HG03521 (cell line): ENCODE data around the gene DGKI.

Source experiments
- ATAC-seq: cut with Tn5 transposase; IDR thresholded peaks from one replicate; pipeline ENCODE4 v1.9.1; 2021; ENCODE audit warnings: mild to moderate bottlenecking, moderate library complexity; ENCODE audit not compliant: unreplicated experiment

DGKI gene

GRCh38 chr7:137443616-137444015, 403.2 kb downstream of the DGKI start:
- no peak for ATAC-seq

GRCh38 chr7:137441451-137441850, 405.3 kb downstream of the DGKI start:
- ATAC-seq: no peak

GRCh38 chr7:137439829-137440825, 406.6 kb downstream of the DGKI start:
- ATAC-seq: no peak

- ATAC-seq: no peak
These were observed 411.8 kb downstream of the DGKI start for GRCh38 chr7:137434946-137435345.

GRCh38 chr7:137434530-137434929, 412.2 kb downstream of the DGKI start:
- no peak for ATAC-seq

- ATAC-seq: no peak
These were observed 423.5 kb downstream of the DGKI start for GRCh38 chr7:137423321-137423720.

- ATAC-seq: no peak
These were observed 425.4 kb downstream of the DGKI start for GRCh38 chr7:137421366-137421765.

GRCh38 chr7:137418841-137419240, 427.9 kb downstream of the DGKI start:
- ATAC-seq: no peak

GRCh38 chr7:137417464-137417863, 429.3 kb downstream of the DGKI start:
- ATAC-seq: no peak

- ATAC-seq: no peak
These were observed 432.9 kb downstream of the DGKI start for GRCh38 chr7:137413901-137414300.

- no peak for ATAC-seq
These were observed 435.3 kb downstream of the DGKI start for GRCh38 chr7:137411446-137411845.

- ATAC-seq: no peak
These were observed 438.6 kb downstream of the DGKI start for GRCh38 chr7:137408126-137408525.

GRCh38 chr7:137407078-137407477, 439.7 kb downstream of the DGKI start:
- ATAC-seq: no peak

GRCh38 chr7:137404660-137405317, 442.0 kb downstream of the DGKI start:
- no peak for ATAC-seq

- no peak for ATAC-seq
These were observed 443.4 kb downstream of the DGKI start for GRCh38 chr7:137403353-137403695.

GRCh38 chr7:137402536-137403352, 444.0 kb downstream of the DGKI start:
- no peak for ATAC-seq

- ATAC-seq: no peak
These were observed 446.6 kb downstream of the DGKI start for GRCh38 chr7:137399827-137400823.

- no peak for ATAC-seq
These were observed 450.7 kb downstream of the DGKI start for GRCh38 chr7:137396051-137396450.

GRCh38 chr7:137395420-137395819, 451.4 kb downstream of the DGKI start:
- ATAC-seq: no peak

- no peak for ATAC-seq
These were observed 453.2 kb downstream of the DGKI start for GRCh38 chr7:137393570-137393969.
